Adrenal gland (tissue), 12 donors: ENCODE data around the gene PTPRO. TPM values are rescaled to one million over a fixed set of nuclear protein-coding genes. Genes with fewer than 3 reads are reported as not detected.

Experiments
- DNase-seq, 7 donors: peaks; one replicate each; pipeline ENCODE4 v3.0.0-alpha.2; 2019 to 2020
- H3K27ac ChIP-seq, 5 donors: fragments of 200-600 bp; sonication (generic) in 4 of 5; 1 replicate in 3 of 5; 2 replicates in 2 of 5; pipeline versions ENCODE4 v1.5.1 to v1.8.0; 2016 to 2020; ENCODE audit warnings: mild to moderate bottlenecking in 1 of 5
- H3K27me3 ChIP-seq: fragments of 200-600 bp; 2 replicates; pipeline ENCODE4 v1.8.0; 2021
- H3K36me3 ChIP-seq, 2 donors: fragments of 200-600 bp; replicated peaks in 1 of 2; 1 replicate in 1 of 2; 2 replicates in 1 of 2; pipeline versions ENCODE4 v1.5.1 to v1.8.0; 2018 to 2022
- H3K4me1 ChIP-seq, 2 donors: fragments of 200-600 bp; replicated peaks in 1 of 2; 1 replicate in 1 of 2; 2 replicates in 1 of 2; pipeline versions ENCODE4 v1.5.1 to v1.8.0; 2018 to 2021
- H3K4me3 ChIP-seq, 4 donors: fragments of 200-600 bp; sonication (generic) in 3 of 4; one replicate each; pipeline ENCODE4 v1.5.1; 2016 to 2018
- H3K9me3 ChIP-seq, 3 donors: fragments of 200-600 bp; sonication (generic) in 1 of 3; replicated peaks in 1 of 3; 1 replicate in 2 of 3; 2 replicates in 1 of 3; pipeline versions ENCODE4 v1.5.1 to v1.8.0; 2016 to 2021
- CTCF ChIP-seq, 6 experiments: fragments of 450-650 bp in 4 of 6; fragments of 200-600 bp in 2 of 6; sonication (generic) in 1 of 6; IDR thresholded peaks; 1 replicate in 5 of 6; 2 replicates in 1 of 6; pipeline versions ENCODE4 v1.5.1 to v1.8.0; 2016 to 2021; ENCODE audit warnings: antibody characterized with exemption in 6 of 6, mild to moderate bottlenecking in 2 of 6, moderate library complexity in 1 of 6
- POLR2A ChIP-seq, 2 donors: fragments of 450-650 bp; IDR thresholded peaks; one replicate each; pipeline ENCODE4 v1.6.1; 2017; ENCODE audit warnings: antibody characterized with exemption in 2 of 2, mild to moderate bottlenecking in 2 of 2, moderate library complexity in 1 of 2
- WGBS, 4 donors: extraction: QIAGEN DNeasy Blood & Tissue Kit in 2 of 4; methylation state at CpG; one replicate each; pipeline versions ENCODE4 v1.1.5 to v1.1.7; 2013 to 2017; 5-methylcytosine and 5-hydroxymethylcytosine counted together
- intact Hi-C, 2 donors: fragments of 100-400 bp; cut with DNase I; formaldehyde crosslinking; loops; one replicate each; pipeline versions ENCODE4 v1.14.1 to v1.15.0; 2022 to 2023
- polyA plus RNA-seq, 3 donors: library from polyadenylated mRNA; stranded (reverse); fragments of 200-250 nt in 2 of 3; fragments of 350-450 nt in 1 of 3; fragmentation: Illumina TruSeq in 1 of 3; extraction: RNeasy Lipid Tissue Mini Kit (QIAGEN cat#74804) in 1 of 3; gene quantifications; one replicate each; pipeline ENCODE4 v1.2.3, GENCODE V29; 2013 to 2014
- total RNA-seq, 9 donors: library from RNA; depleted of rRNA in 4 of 9; stranded (reverse); fragments of >200 nt in 4 of 9; fragments of 120-200 nt in 1 of 9; fragmentation: NEBNext Ultra II Directional in 1 of 9; extraction: Animal tissue kit (Norgen Biotek cat#: 25700) in 1 of 9; gene quantifications; one replicate each; pipeline versions ENCODE4 v1.1.0 to v1.2.4, GENCODE V29; 2013 to 2023
- donor health status: healthy with polysubstance abuse.
- donor health status: Bipolar disorder and iron deficiency.
- donor health status: DM: yes; HTN: yes; CAD: no.
- donor health status: DM: no; HTN: no; CAD: no.
- donor health status: DM: no; HTN: no; CAD: no.
- donor health status: DM: yes; HTN: yes; CAD: no.

PTPRO gene
- total and polyA plus RNA-seq, 12 donors = 0.36 to 11.5 (median 2.6) TPM

- DNase-seq = no peak
- no peak overlapping the region for H3K4me3 ChIP-seq
- no peaks in the 10 kb centered on the region for H3K4me1 ChIP-seq
- TF ChIP-seq CTCF (IDR thresholded peaks at IDR 0.05) (no peak), POLR2A (IDR thresholded peaks at IDR 0.05) (no peak)
- H3K9me3 ChIP-seq = no peaks in the 10 kb centered on the region
- H3K36me3 ChIP-seq = no peaks in the 10 kb centered on the region
- 84 to 96% (median 93%) methylated on average over 2 of the region's 2 CpGs for WGBS, 4 donors
- intact Hi-C loops = loop anchor here in 1 of 2 donors (10.0 kb wide), 1 partner anchor 254 kb away; no protein-coding TSS in a partner anchor
- no peak overlapping the region for H3K27ac ChIP-seq
- H3K27me3 ChIP-seq = no peaks in the 10 kb centered on the region
Observed at GRCh38 chr12:15528666-15529065, 206.4 kb downstream of the PTPRO start.

- no peaks in the 10 kb centered on the region for H3K9me3 ChIP-seq
- H3K27me3 ChIP-seq = no peaks in the 10 kb centered on the region
- 85 to 94% (median 92%) methylated on average over 1 of the region's 1 CpG for WGBS, 4 donors
- TF ChIP-seq POLR2A (IDR thresholded peaks at IDR 0.05) = no peak
- TF ChIP-seq CTCF (IDR thresholded peaks at IDR 0.05) = no peak
- no peaks in the 10 kb centered on the region for H3K4me1 ChIP-seq
- no peak for DNase-seq
- intact Hi-C loops = no loop called here
- no peak overlapping the region for H3K27ac ChIP-seq
- no peak overlapping the region for H3K4me3 ChIP-seq
- H3K36me3 ChIP-seq = no peaks in the 10 kb centered on the region
Observed at GRCh38 chr12:15530361-15530760, 208.1 kb downstream of the PTPRO start.

GRCh38 chr12:15532364-15532977 is 210.2 kb downstream of the PTPRO start:
- TF ChIP-seq POLR2A (IDR thresholded peaks at IDR 0.05) (no peak), CTCF (IDR thresholded peaks at IDR 0.05) (peak; percentile 10 to 54 (median 46))
- Histone ChIP-seq H3K27ac (no peak overlapping the region), H3K27me3 (no peaks in the 10 kb centered on the region), H3K4me3 (no peak overlapping the region), H3K4me1 (no peaks in the 10 kb centered on the region), H3K9me3 (no peaks in the 10 kb centered on the region), H3K36me3 (no peaks in the 10 kb centered on the region)
- intact Hi-C loops = no loop called here
- DNase-seq = peak in 1 of 7 donors; percentile 15
- whole genome bisulfite sequencing, 4 donors = 24 to 43% (median 36%) methylated on average over 3 of the region's 3 CpGs

GRCh38 chr12:15534322-15534721 is 212.0 kb downstream of the PTPRO start:
- intact Hi-C loops = no loop called here
- 63 to 73% (median 68%) methylated on average over 3 of the region's 3 CpGs for WGBS, 4 donors
- H3K27ac ChIP-seq = peak overlapping the region in 3 of 5 donors; percentile 24 to 53 (median 51)

More at GRCh38 chr12:15534322-15534721, 212.0 kb downstream of the PTPRO start:
- Histone ChIP-seq H3K9me3 (no peaks in the 10 kb centered on the region), H3K4me1 (no peaks in the 10 kb centered on the region), H3K4me3 (no peak overlapping the region), H3K36me3 (no peaks in the 10 kb centered on the region), H3K27me3 (no peaks in the 10 kb centered on the region)
- TF ChIP-seq POLR2A (IDR thresholded peaks at IDR 0.05) = no peak
- no peak for TF ChIP-seq CTCF (IDR thresholded peaks at IDR 0.05)
- DNase-seq = no peak
